Osteocyte (in vitro differentiated cells): Measurements from ENCODE around the gene RALGDS. TPM values are rescaled to one million over a fixed set of nuclear protein-coding genes. Genes with fewer than 3 reads are reported as not detected.
A peak's percentile ranks its signal among the peaks of the same experiment; 100 is the strongest.

Experiments
- DNase-seq: peaks from one replicate; pipeline ENCODE4 v3.0.0; 2021; ENCODE audit warnings: mixed read lengths; ENCODE audit not compliant: unreplicated experiment; ENCODE audit errors: extremely low spot score
- H3K27ac Mint-ChIP-seq: one replicate; pipeline ENCODE4 v1.8.0; 2021; ENCODE audit warnings: mild to moderate bottlenecking, mixed read lengths; ENCODE audit not compliant: unreplicated experiment
- H3K27me3 Mint-ChIP-seq: one replicate; pipeline ENCODE4 v1.8.0; 2021; ENCODE audit warnings: mixed read lengths; ENCODE audit not compliant: unreplicated experiment
- H3K36me3 Mint-ChIP-seq: one replicate; pipeline ENCODE4 v1.8.0; 2021; ENCODE audit warnings: mixed read lengths; ENCODE audit not compliant: unreplicated experiment
- H3K4me1 Mint-ChIP-seq: one replicate; pipeline ENCODE4 v1.8.0; 2021; ENCODE audit warnings: mixed read lengths; ENCODE audit not compliant: unreplicated experiment
- H3K4me3 Mint-ChIP-seq: one replicate; pipeline ENCODE4 v1.8.0; 2021; ENCODE audit warnings: mild to moderate bottlenecking, moderate library complexity, mixed read lengths; ENCODE audit not compliant: unreplicated experiment
- H3K9me3 Mint-ChIP-seq: one replicate; pipeline ENCODE4 v1.8.0; 2021; ENCODE audit warnings: mixed read lengths; ENCODE audit not compliant: unreplicated experiment
- CTCF ChIP-seq: fragments of 200-600 bp; sonication (generic); IDR thresholded peaks from 2 replicates; pipeline ENCODE4 v1.5.0; 2021; ENCODE audit warnings: antibody characterized with exemption, mild to moderate bottlenecking, moderate library complexity
- total RNA-seq: library from RNA; stranded (reverse); gene quantifications from 2 replicates; pipeline ENCODE4 v1.2.1, GENCODE V29; 2021

The RALGDS gene
- total RNA-seq, 1 donor from 2014 or later: 38.4 TPM

GRCh38 chr9:133151041-133151440 is 30.0 kb upstream of the RALGDS start:
- no peak for TF ChIP-seq CTCF
- no peak for DNase-seq
- peaks cover 17% of the 10 kb centered on the region for H3K4me1 Mint-ChIP-seq
- no peak overlapping the region for H3K27ac Mint-ChIP-seq
- H3K36me3 Mint-ChIP-seq: no peaks in the 10 kb centered on the region
- no peaks in the 10 kb centered on the region for H3K27me3 Mint-ChIP-seq
- peak overlapping the region; percentile 16 for H3K4me3 Mint-ChIP-seq
- H3K9me3 Mint-ChIP-seq: no peaks in the 10 kb centered on the region

DNA sequence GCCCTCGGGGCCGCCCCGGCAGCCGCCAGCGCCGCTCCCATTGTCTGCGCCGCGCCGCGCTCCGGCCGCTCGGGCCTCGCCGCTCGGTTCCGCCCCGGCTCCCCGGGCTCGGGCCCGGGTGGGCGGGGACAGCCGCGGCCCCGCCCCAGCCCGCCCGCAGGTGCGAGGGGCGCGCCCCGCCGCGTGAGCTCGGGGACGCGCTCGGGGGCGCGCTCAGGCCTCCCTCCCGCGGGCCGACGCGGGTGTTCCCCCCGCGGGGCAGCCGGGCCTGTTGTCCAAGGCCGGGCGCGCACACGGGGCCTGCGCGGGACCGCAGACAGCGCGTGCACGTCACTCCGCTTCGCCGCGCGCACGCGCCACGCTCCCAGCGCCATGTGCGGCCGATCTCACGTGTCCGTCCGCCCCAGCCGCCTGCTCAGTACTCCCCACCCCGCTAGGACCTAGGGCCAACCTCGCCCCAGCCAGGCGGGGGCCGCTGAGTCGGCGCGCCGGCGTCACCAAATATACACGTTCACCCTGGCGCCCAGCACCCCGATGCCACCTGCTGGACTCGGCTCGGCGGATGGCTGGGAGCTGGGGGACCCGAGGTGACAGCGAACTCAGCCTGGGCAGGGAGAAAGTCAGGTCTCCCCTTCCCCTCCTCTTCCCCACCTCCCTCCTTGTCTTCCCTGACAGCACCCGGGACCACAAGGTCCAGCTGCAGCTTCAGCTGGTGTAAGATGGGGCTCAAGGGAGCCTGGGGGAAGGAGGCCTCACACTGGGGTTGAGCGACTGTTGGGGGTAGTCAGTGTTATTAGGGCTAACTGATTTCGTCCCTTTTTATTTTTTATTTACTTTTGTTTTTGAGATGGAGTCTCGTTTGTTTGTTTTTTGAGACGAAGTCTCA is 28.3 kb upstream of the RALGDS start:
- DNase-seq: peak; percentile 90
- peak overlapping the region; percentile 50 for H3K27ac Mint-ChIP-seq
- no peaks in the 10 kb centered on the region for H3K36me3 Mint-ChIP-seq
- no peaks in the 10 kb centered on the region for H3K27me3 Mint-ChIP-seq
- peak overlapping the region; percentile 67 for H3K4me3 Mint-ChIP-seq
- peaks cover 24% of the 10 kb centered on the region for H3K4me1 Mint-ChIP-seq
- TF ChIP-seq CTCF: peak; percentile 31
- no peaks in the 10 kb centered on the region for H3K9me3 Mint-ChIP-seq

- Mint-ChIP-seq H3K4me1 (peaks cover 31% of the 10 kb centered on the region), H3K9me3 (no peaks in the 10 kb centered on the region), H3K4me3 (peak overlapping the region; percentile 82), H3K36me3 (no peaks in the 10 kb centered on the region), H3K27me3 (no peaks in the 10 kb centered on the region), H3K27ac (peak overlapping the region; percentile 77)
- no peak for TF ChIP-seq CTCF
- no peak for DNase-seq
Observed at GRCh38 chr9:133148199-133149129, 27.4 kb upstream of the RALGDS start.

- Mint-ChIP-seq H3K4me1 (peaks cover 31% of the 10 kb centered on the region), H3K27me3 (no peaks in the 10 kb centered on the region), H3K4me3 (peak overlapping the region; percentile 82), H3K9me3 (no peaks in the 10 kb centered on the region), H3K27ac (peak overlapping the region; percentile 77), H3K36me3 (no peaks in the 10 kb centered on the region)
- peak; percentile 97 for TF ChIP-seq CTCF
- DNase-seq: peak; percentile 90
Observed at GRCh38 chr9:133147412-133148198, 26.6 kb upstream of the RALGDS start.
